ENCODE results near the gene LRRC3C.

DNA sequence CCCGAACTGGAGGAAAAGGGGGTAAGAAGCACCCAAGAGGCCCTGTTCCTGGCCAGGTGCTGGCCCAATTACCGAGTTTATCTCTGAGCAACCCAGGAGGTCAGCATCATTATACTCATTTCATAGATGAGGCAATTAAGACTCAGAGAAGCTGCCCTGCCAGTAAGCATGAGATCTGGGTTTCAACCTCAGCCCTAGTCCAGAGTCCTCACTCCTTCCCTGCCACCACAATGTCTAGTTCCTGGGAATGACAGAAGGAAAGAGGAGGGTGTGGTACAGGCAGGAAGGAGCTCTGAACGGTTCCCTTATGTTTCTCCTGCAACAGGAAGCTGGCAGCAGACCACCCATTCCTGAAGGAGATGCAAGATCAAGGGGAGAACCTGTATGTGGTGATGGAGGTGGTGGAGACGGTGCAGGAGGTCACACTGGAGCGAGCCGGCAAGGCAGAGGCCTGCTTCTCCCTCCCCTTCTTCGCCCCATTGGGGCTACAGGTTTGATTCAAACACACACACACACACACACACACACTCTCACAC is 42.7 kb downstream of the LRRC3C start:
- TF ChIP-seq EZH2phosphoT487 (IDR thresholded peaks at IDR 0.05; ENCODE audit: low read depth, severe bottlenecking, unreplicated experiment) (no peak), EZH2 (IDR thresholded peaks at IDR 0.05; ENCODE audit: borderline replicate concordance) (no peak)
- TF ChIP-seq, protein P1, sequence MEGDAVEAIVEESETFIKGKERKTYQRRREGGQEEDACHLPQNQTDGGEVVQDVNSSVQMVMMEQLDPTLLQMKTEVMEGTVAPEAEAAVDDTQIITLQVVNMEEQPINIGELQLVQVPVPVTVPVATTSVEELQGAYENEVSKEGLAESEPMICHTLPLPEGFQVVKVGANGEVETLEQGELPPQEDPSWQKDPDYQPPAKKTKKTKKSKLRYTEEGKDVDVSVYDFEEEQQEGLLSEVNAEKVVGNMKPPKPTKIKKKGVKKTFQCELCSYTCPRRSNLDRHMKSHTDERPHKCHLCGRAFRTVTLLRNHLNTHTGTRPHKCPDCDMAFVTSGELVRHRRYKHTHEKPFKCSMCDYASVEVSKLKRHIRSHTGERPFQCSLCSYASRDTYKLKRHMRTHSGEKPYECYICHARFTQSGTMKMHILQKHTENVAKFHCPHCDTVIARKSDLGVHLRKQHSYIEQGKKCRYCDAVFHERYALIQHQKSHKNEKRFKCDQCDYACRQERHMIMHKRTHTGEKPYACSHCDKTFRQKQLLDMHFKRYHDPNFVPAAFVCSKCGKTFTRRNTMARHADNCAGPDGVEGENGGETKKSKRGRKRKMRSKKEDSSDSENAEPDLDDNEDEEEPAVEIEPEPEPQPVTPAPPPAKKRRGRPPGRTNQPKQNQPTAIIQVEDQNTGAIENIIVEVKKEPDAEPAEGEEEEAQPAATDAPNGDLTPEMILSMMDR (IDR thresholded peaks at IDR 0.05; ENCODE audit: poor library complexity) = no peak

Data from hepatocyte (in vitro differentiated cells).